ENCODE results near the gene LDLRAD4. TPM values are rescaled to one million over a fixed set of nuclear protein-coding genes. Genes with fewer than 3 reads are reported as not detected.

LDLRAD4 gene
- total RNA-seq, 1 experiment from 2014 or later, result not detected

- no peaks in the 10 kb centered on the region for H3K9me3 ChIP-seq (ENCODE audit: low read length)
- peak; percentile 98 for ATAC-seq
- H4K20me1 ChIP-seq (ENCODE audit: low read length), result no peaks in the 10 kb centered on the region
- H3K9ac ChIP-seq (ENCODE audit: low read length), result no peak overlapping the region
- H3K27ac ChIP-seq (ENCODE audit: low read length), result no peak overlapping the region
- TF ChIP-seq CTCF (conservative IDR thresholded peaks at IDR 0.05; ENCODE audit: low read depth, low read length), result peak; percentile 85
- TF ChIP-seq EZH2 (IDR thresholded peaks at IDR 0.05; ENCODE audit: low read length, unreplicated experiment), result no peak
- H3K4me3 ChIP-seq (ENCODE audit: low read length), result no peak overlapping the region
- ChIA-PET CTCF (interaction anchor here (1.0 to 1.4 kb wide), 2 partner anchors 242 to 255 kb away, joined by 3 to 8 read pairs; no protein-coding TSS in a partner anchor), POLR2A (ENCODE audit: unreplicated experiment) (interaction anchor here (0.6 kb wide), 1 partner anchor 365 kb away, joined by 6 read pairs; no protein-coding TSS in a partner anchor)
- H3K36me3 ChIP-seq (ENCODE audit: low read depth, low read length), result no peaks in the 10 kb centered on the region
- no TSS peak for BruUV-seq (replicated peaks)
- peaks cover 70% of the 10 kb centered on the region for H3K27me3 ChIP-seq (ENCODE audit: low read length)
- intact Hi-C loops (cut with micrococcal nuclease), result loop anchor here (1.0 to 10.0 kb wide), 3 partner anchors 72 to 527 kb away; no protein-coding TSS in a partner anchor
- H3K4me1 ChIP-seq (ENCODE audit: insufficient read depth, low read length), result no peaks in the 10 kb centered on the region
- H3K79me2 ChIP-seq (ENCODE audit: low read length), result no peaks in the 10 kb centered on the region
- peak; percentile 59 for DNase-seq
- H2AFZ ChIP-seq (ENCODE audit: low read length), result no peak overlapping the region
- no peaks in the 10 kb centered on the region for H3K9me2 ChIP-seq (replicated peaks; ENCODE audit: low read length)
- no peaks in the 10 kb centered on the region for H3F3A ChIP-seq (ENCODE audit: low read length, unreplicated experiment)
- no peak overlapping the region for H3K4me2 ChIP-seq (ENCODE audit: low read length)
Measured at GRCh38 chr18:13558124-13558523, 339.6 kb downstream of the LDLRAD4 start.

GRCh38 chr18:13558790-13559189, 340.2 kb downstream of the LDLRAD4 start:
- DNase-seq, result no peak
- Histone ChIP-seq H3K9me3 (ENCODE audit: low read length) (no peaks in the 10 kb centered on the region), H2AFZ (ENCODE audit: low read length) (no peak overlapping the region), H3K27ac (ENCODE audit: low read length) (no peak overlapping the region), H3F3A (ENCODE audit: low read length, unreplicated experiment) (no peaks in the 10 kb centered on the region), H3K9me2 (replicated peaks; ENCODE audit: low read length) (no peaks in the 10 kb centered on the region), H3K4me2 (ENCODE audit: low read length) (no peak overlapping the region), H3K4me1 (ENCODE audit: insufficient read depth, low read length) (no peaks in the 10 kb centered on the region), H3K79me2 (ENCODE audit: low read length) (no peaks in the 10 kb centered on the region), H4K20me1 (ENCODE audit: low read length) (no peaks in the 10 kb centered on the region), H3K27me3 (ENCODE audit: low read length) (peaks cover 64% of the 10 kb centered on the region), H3K36me3 (ENCODE audit: low read depth, low read length) (no peaks in the 10 kb centered on the region), H3K9ac (ENCODE audit: low read length) (no peak overlapping the region), H3K4me3 (ENCODE audit: low read length) (no peak overlapping the region)
- ChIA-PET POLR2A (ENCODE audit: unreplicated experiment) (no interaction called here), CTCF (interaction anchor here (1.0 kb wide), 1 partner anchor 242 kb away, joined by 3 read pairs; no protein-coding TSS in a partner anchor)
- TF ChIP-seq CTCF (conservative IDR thresholded peaks at IDR 0.05; ENCODE audit: low read depth, low read length) (no peak), EZH2phosphoT487 (IDR thresholded peaks at IDR 0.05; ENCODE audit: borderline replicate concordance, low read length) (no peak), EZH2 (IDR thresholded peaks at IDR 0.05; ENCODE audit: low read length, unreplicated experiment) (no peak)
- BruUV-seq (replicated peaks), result no TSS peak
- no peak for ATAC-seq
- intact Hi-C loops (cut with micrococcal nuclease), result loop anchor here (1.0 to 10.0 kb wide), 3 partner anchors 72 to 526 kb away; no protein-coding TSS in a partner anchor

DNA sequence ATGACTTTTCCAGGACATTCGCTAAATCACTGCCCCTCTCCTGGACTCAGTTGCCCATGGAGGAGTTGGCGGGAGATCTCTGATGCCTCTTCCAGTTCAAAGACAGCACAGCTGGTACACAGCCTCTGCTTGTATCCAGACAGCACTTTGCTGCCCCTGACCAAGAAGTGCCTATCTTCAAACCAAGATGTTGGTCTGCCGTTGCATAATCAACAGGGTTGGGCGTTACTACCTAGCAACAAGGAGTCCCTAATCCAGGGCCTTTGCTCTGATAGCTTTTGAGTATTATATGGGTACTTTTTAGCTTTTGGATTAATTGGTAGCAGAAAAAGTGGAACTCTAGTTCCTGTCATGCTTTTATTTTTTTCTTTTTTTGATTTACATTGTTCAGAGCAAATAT, 341.2 kb downstream of the LDLRAD4 start:
- POLR2A ChIA-PET (ENCODE audit: unreplicated experiment), result no interaction called here
- H3K27ac ChIP-seq (ENCODE audit: low read length), result no peak overlapping the region

More for the DNA sequence above, 341.2 kb downstream of the LDLRAD4 start:
- peaks cover 56% of the 10 kb centered on the region for H3K27me3 ChIP-seq (ENCODE audit: low read length)
- CTCF ChIA-PET, result no interaction called here
- H3K4me1 ChIP-seq (ENCODE audit: insufficient read depth, low read length), result no peaks in the 10 kb centered on the region
- no peaks in the 10 kb centered on the region for H3F3A ChIP-seq (ENCODE audit: low read length, unreplicated experiment)
- intact Hi-C loops (cut with micrococcal nuclease), result loop anchor here (10.0 kb wide), 1 partner anchor 525 kb away; no protein-coding TSS in a partner anchor
- no peaks in the 10 kb centered on the region for H3K36me3 ChIP-seq (ENCODE audit: low read depth, low read length)
- ATAC-seq (no peak), DNase-seq (no peak)
- no peaks in the 10 kb centered on the region for H3K79me2 ChIP-seq (ENCODE audit: low read length)
- H4K20me1 ChIP-seq (ENCODE audit: low read length), result no peaks in the 10 kb centered on the region
- no peak overlapping the region for H3K4me3 ChIP-seq (ENCODE audit: low read length)
- no peak overlapping the region for H3K4me2 ChIP-seq (ENCODE audit: low read length)
- no peak overlapping the region for H2AFZ ChIP-seq (ENCODE audit: low read length)
- no peaks in the 10 kb centered on the region for H3K9me2 ChIP-seq (replicated peaks; ENCODE audit: low read length)
- H3K9me3 ChIP-seq (ENCODE audit: low read length), result no peaks in the 10 kb centered on the region
- H3K9ac ChIP-seq (ENCODE audit: low read length), result no peak overlapping the region
- BruUV-seq (replicated peaks), result no TSS peak
- TF ChIP-seq EZH2phosphoT487 (IDR thresholded peaks at IDR 0.05; ENCODE audit: borderline replicate concordance, low read length) (no peak), EZH2 (IDR thresholded peaks at IDR 0.05; ENCODE audit: low read length, unreplicated experiment) (no peak)
